Upper lobe of left lung (tissue), 4 donors: ENCODE measurements around the gene ZBTB8A.
"Not testable (repeated sequence)": the region's sequence is repeated elsewhere in the genome, so short reads cannot be mapped to it uniquely, and the experiment has no call there.

Experiments used
- CTCF ChIP-seq, 6 experiments: fragments of 450-650 bp in 4 of 6; fragments of 200-600 bp in 2 of 6; sonication (generic) in 2 of 6; IDR thresholded peaks; one replicate each; pipeline ENCODE4 v1.5.1; 2016 to 2019; ENCODE audit warnings: antibody characterized with exemption in 6 of 6
- EP300 ChIP-seq, 4 donors: sonication (generic); formaldehyde crosslinking; IDR thresholded peaks; one replicate each; pipeline ENCODE4 v1.5.1; 2017; ENCODE audit warnings: antibody characterized with exemption in 4 of 4, control low read depth in 2 of 4
- POLR2AphosphoS5 ChIP-seq, 2 donors: sonication (generic); formaldehyde crosslinking; IDR thresholded peaks; one replicate each; pipeline ENCODE4 v1.5.1; 2017; ENCODE audit warnings: antibody characterized with exemption in 2 of 2

DNA sequence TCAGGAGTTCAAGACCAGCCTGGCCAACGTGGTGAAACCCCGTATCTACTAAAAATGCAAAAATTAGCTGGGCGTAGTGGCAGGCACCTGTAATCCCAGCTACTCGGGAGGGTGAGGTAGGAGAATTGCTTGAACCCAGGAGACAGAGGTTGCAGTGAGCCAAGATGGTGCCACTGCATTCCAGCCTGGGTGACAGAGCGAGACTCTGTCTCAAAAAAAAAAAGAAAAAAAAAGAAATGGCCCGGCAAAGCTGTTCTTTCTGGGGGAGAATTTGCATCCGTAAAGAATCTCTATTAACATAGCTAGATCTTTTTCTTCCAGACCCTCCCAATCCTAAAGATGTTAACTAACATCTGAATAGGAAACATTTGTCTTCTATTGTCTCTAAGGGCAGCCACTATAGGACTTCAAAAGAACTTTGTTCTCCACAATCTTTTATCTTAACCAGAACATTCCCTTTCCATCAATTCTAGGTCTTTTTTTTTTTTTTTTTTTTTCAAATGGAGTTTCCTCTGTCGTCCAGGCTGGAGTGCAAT is 103.1 kb downstream of the ZBTB8A start:
- not testable (repeated sequence) for TF ChIP-seq CTCF, EP300, POLR2AphosphoS5 (IDR thresholded peaks at IDR 0.05)
